GM19023 (cell line): ENCODE data around the gene TMEM59L.
"Not testable (repeated sequence)": the region's sequence is repeated elsewhere in the genome, so short reads cannot be mapped to it uniquely, and the experiment has no call there.

Experiments used
- ATAC-seq: cut with Tn5 transposase; IDR thresholded peaks from one replicate; pipeline ENCODE4 v1.9.1; 2021; ENCODE audit warnings: mild to moderate bottlenecking, moderate library complexity; ENCODE audit not compliant: unreplicated experiment

The TMEM59L gene

GRCh38 chr19:18612772-18613588, at the start of gene TMEM59L:
Gene TMEM59L, plus strand, starts transcription at chr19:18612870. Its CDS starts 89 bp downstream, at chr19:18612959.
- ATAC-seq, result no peak

- no peak for ATAC-seq
Measured at GRCh38 chr19:18566953-18567352, 45.7 kb upstream of the TMEM59L start.

- ATAC-seq, result no peak
Measured at GRCh38 chr19:18568367-18568766, 44.3 kb upstream of the TMEM59L start.

GRCh38 chr19:18571564-18572344, 40.9 kb upstream of the TMEM59L start, which contains the start of gene UBA52:
Gene UBA52, plus strand, starts transcription at chr19:18571857. Its CDS starts 1,444 bp downstream, at chr19:18573301.
- peak; percentile 87 for ATAC-seq

GRCh38 chr19:18574691-18575291, 37.9 kb upstream of the TMEM59L start:
- ATAC-seq, result no peak

- ATAC-seq, result no peak
Measured at GRCh38 chr19:18576383-18576782, 36.3 kb upstream of the TMEM59L start.

- ATAC-seq, result no peak
Measured at GRCh38 chr19:18577365-18577914, 35.2 kb upstream of the TMEM59L start.

- ATAC-seq, result no peak
Measured at GRCh38 chr19:18580311-18580710, 32.4 kb upstream of the TMEM59L start.

- ATAC-seq, result no peak
Measured at GRCh38 chr19:18586306-18586705, 26.4 kb upstream of the TMEM59L start.

- no peak for ATAC-seq
Measured at GRCh38 chr19:18587561-18587960, 25.1 kb upstream of the TMEM59L start.

GRCh38 chr19:18587962-18588610, 24.6 kb upstream of the TMEM59L start:
- peak; percentile 8 for ATAC-seq

GRCh38 chr19:18588611-18589379, 23.9 kb upstream of the TMEM59L start, which contains the start of gene REX1BD:
Gene REX1BD, plus strand, starts transcription at chr19:18588798. Its CDS starts 4 bp downstream, at chr19:18588802.
- peak; percentile 65 for ATAC-seq

GRCh38 chr19:18589380-18590272, 23.0 kb upstream of the TMEM59L start:
- peak; percentile 48 for ATAC-seq

GRCh38 chr19:18590273-18591272, 22.1 kb upstream of the TMEM59L start:
- no peak for ATAC-seq

- no peak for ATAC-seq
Measured at GRCh38 chr19:18591735-18592385, 20.8 kb upstream of the TMEM59L start.

GRCh38 chr19:18592732-18593131, 19.9 kb upstream of the TMEM59L start:
- ATAC-seq, result not testable (repeated sequence)
